GM12878 (cell line): ENCODE results near the gene TSC22D1. TPM values are rescaled to one million over a fixed set of nuclear protein-coding genes. Genes with fewer than 3 reads are reported as not detected.

Experiments used
- ATAC-seq: fragments of 200-7000 bp; cut with Tn5 transposase; 3 replicates; pipeline ENCODE4 v1.9.1; 2020; ENCODE audit warnings: mild to moderate bottlenecking, moderate library complexity
- BruUV-seq: library from RNA; stranded (reverse); fragments of 400-500 nt; replicated peaks from 2 replicates; lab custom pipeline; 2021; lab: Mats Ljungman, UMichigan
- CTCF ChIA-PET: fragments of 300-600 bp; sonication (Branson Sonifier 250); formaldehyde crosslinking; extraction: SDS; loops from one replicate; lab custom pipeline; 2021; ENCODE audit warnings: inconsistent platforms; lab: Yijun Ruan, JAX
- POLR2A ChIA-PET: fragments of 350-600 bp; formaldehyde crosslinking; extraction: SDS; loops from one replicate; lab custom pipeline; 2021; ENCODE audit warnings: inconsistent platforms; lab: Charles Lee
- RAD21 ChIA-PET: fragments of 300-600 bp; sonication (Branson Sonifier 250); formaldehyde crosslinking; loops from one replicate; lab custom pipeline; 2023; ENCODE audit warnings: antibody characterized with exemption; ENCODE audit not compliant: unreplicated experiment; lab: Charles Lee
- SMC1A ChIA-PET: fragments of 300-600 bp; sonication (Branson Sonifier 250); formaldehyde crosslinking; loops from one replicate; lab custom pipeline; 2023; ENCODE audit not compliant: unreplicated experiment, uncharacterized antibody; lab: Charles Lee
- DNase-seq: peaks from one replicate; pipeline ENCODE4 v3.0.0-alpha.2; 2011; ENCODE audit warnings: low read depth, low spot score
- FAIRE-seq: peaks from 3 replicates; lab custom pipeline; 2011; peaks lifted over from hg19 to GRCh38; lab: Jason Lieb, UNC
- H2AFZ ChIP-seq: 2 replicates; pipeline ENCODE4 v1.6.0; 2011; ENCODE audit warnings: low read depth, low read length, control low read depth; ENCODE audit not compliant: control insufficient read depth
- H3K27ac ChIP-seq: 2 replicates; pipeline ENCODE4 v1.5.1; 2011; ENCODE audit warnings: control low read depth; ENCODE audit not compliant: control insufficient read depth, insufficient read depth
- H3K27me3 ChIP-seq, 2 experiments: replicated peaks in 1 of 2; 2 replicates each; pipeline versions ENCODE4 v1.6.0 to v1.6.1; 2011; ENCODE audit warnings: low read length in 1 of 2; ENCODE audit not compliant: control insufficient read depth in 2 of 2, insufficient read depth in 2 of 2
- H3K36me3 ChIP-seq, 2 experiments: 2 replicates each; pipeline ENCODE4 v1.5.1; 2011; ENCODE audit warnings: low read length in 1 of 2; ENCODE audit not compliant: control insufficient read depth in 2 of 2, insufficient read depth in 2 of 2
- H3K4me1 ChIP-seq: 2 replicates; pipeline ENCODE4 v1.6.1; 2011; ENCODE audit warnings: mild to moderate bottlenecking, low read length, moderate library complexity, mixed read lengths; ENCODE audit not compliant: control insufficient read depth, insufficient read depth
- H3K4me2 ChIP-seq: 2 replicates; pipeline ENCODE4 v1.6.0; 2011; ENCODE audit warnings: control low read depth; ENCODE audit not compliant: control insufficient read depth, insufficient read depth
- H3K4me3 ChIP-seq: fragments of 200-600 bp; sonication (generic); 2 replicates; pipeline ENCODE4 v1.5.1; 2016
- H3K79me2 ChIP-seq: 2 replicates; pipeline ENCODE4 v1.6.0; 2011; ENCODE audit warnings: low read length; ENCODE audit not compliant: control insufficient read depth, insufficient read depth
- H3K9ac ChIP-seq: 2 replicates; pipeline ENCODE4 v1.8.0; 2011; ENCODE audit warnings: low read length, control low read depth, mixed read lengths; ENCODE audit not compliant: control insufficient read depth, insufficient read depth
- H3K9me3 ChIP-seq: replicated peaks from 3 replicates; pipeline ENCODE4 v1.5.1; 2011; ENCODE audit warnings: mild to moderate bottlenecking, low read length; ENCODE audit not compliant: control insufficient read depth, insufficient read depth
- H4K20me1 ChIP-seq: 2 replicates; pipeline ENCODE4 v1.6.0; 2011; ENCODE audit not compliant: control insufficient read depth, insufficient read depth
- BCL11A ChIP-seq: IDR thresholded peaks from 2 replicates; pipeline ENCODE4 v1.6.1; 2011; ENCODE audit warnings: low read depth, low read length
- BMI1 ChIP-seq: fragments of 450-650 bp; IDR thresholded peaks from 2 replicates; pipeline ENCODE4 v1.6.1; 2016; ENCODE audit warnings: mild to moderate bottlenecking, moderate library complexity, borderline replicate concordance
- CBFB ChIP-seq: IDR thresholded peaks from 2 replicates; pipeline ENCODE4 v1.6.1; 2016; ENCODE audit warnings: antibody characterized with exemption, low read depth
- CREB1 ChIP-seq: IDR thresholded peaks from 2 replicates; pipeline ENCODE4 v1.6.1; 2012; ENCODE audit warnings: low read depth, mild to moderate bottlenecking, inconsistent platforms
- HDGF ChIP-seq: fragments of 450-650 bp; IDR thresholded peaks from 2 replicates; pipeline ENCODE4 v1.6.1; 2016; ENCODE audit warnings: antibody characterized with exemption
- KAT2A ChIP-seq: conservative IDR thresholded peaks from 2 replicates; pipeline ENCODE4 v1.6.1; 2011; ENCODE audit warnings: low read depth, low read length; ENCODE audit not compliant: control insufficient read depth
- MLLT1 ChIP-seq: fragments of 450-650 bp; IDR thresholded peaks from 2 replicates; pipeline ENCODE4 v1.6.1; 2016; ENCODE audit warnings: mild to moderate bottlenecking
- MTA3 ChIP-seq: IDR thresholded peaks from 2 replicates; pipeline ENCODE4 v1.6.1; 2012; ENCODE audit warnings: low read length, inconsistent platforms, borderline replicate concordance
- NR2C2 ChIP-seq: IDR thresholded peaks from 2 replicates; pipeline ENCODE4 v1.6.1; 2011; ENCODE audit warnings: borderline replicate concordance, low read depth; ENCODE audit not compliant: control insufficient read depth, insufficient read length
- POU2F2 ChIP-seq: IDR thresholded peaks from 3 replicates; pipeline ENCODE4 v1.6.1; 2011; ENCODE audit warnings: low read depth, mild to moderate bottlenecking, low read length, borderline replicate concordance
- RAD21 ChIP-seq: IDR thresholded peaks from 2 replicates; pipeline ENCODE4 v1.6.1; 2011; ENCODE audit warnings: mild to moderate bottlenecking, low read depth, low read length, moderate library complexity; ENCODE audit not compliant: insufficient read depth
- RB1 ChIP-seq: fragments of 450-650 bp; formaldehyde crosslinking; IDR thresholded peaks from 2 replicates; pipeline ENCODE4 v1.6.1; 2017; ENCODE audit warnings: mild to moderate bottlenecking, borderline replicate concordance
- RBBP5 ChIP-seq: fragments of 200-600 bp; sonication (generic); conservative IDR thresholded peaks from 2 replicates; pipeline ENCODE4 v1.6.1; 2016
- SPI1 ChIP-seq: IDR thresholded peaks from 2 replicates; pipeline ENCODE4 v1.6.1; 2011; ENCODE audit warnings: low read depth, mild to moderate bottlenecking, low read length, moderate library complexity, borderline replicate concordance; ENCODE audit not compliant: insufficient read depth
- TCF12 ChIP-seq: IDR thresholded peaks from 2 replicates; pipeline ENCODE4 v1.6.1; 2011; ENCODE audit warnings: low read depth, mild to moderate bottlenecking, low read length
- ZNF217 ChIP-seq: fragments of 450-650 bp; IDR thresholded peaks from 2 replicates; pipeline ENCODE4 v1.6.1; 2017; ENCODE audit warnings: antibody characterized with exemption, mild to moderate bottlenecking
- WGBS: methylation state at CpG from one replicate; pipeline ENCODE4 v1.1.6; 2016; ENCODE audit warnings: low lambda C conversion rate; ENCODE audit not compliant: insufficient replicate concordance, insufficient coverage; ENCODE audit errors: missing lambda C conversion rate; 5-methylcytosine and 5-hydroxymethylcytosine counted together
- in situ Hi-C: fragments of 300-500 bp; cut with MboI; formaldehyde crosslinking; loops from 9 replicates; pipeline ENCODE4 v1.14.3; 2018; ENCODE audit warnings: mixed read lengths
- intact Hi-C: fragments of 100-400 bp; cut with micrococcal nuclease; formaldehyde crosslinking; loops from one replicate; pipeline ENCODE4 v1.14.2; 2022; ENCODE audit not compliant: unreplicated experiment
- polyA plus RNA-seq, 11 experiments: library from polyadenylated mRNA; depleted of rRNA in 4 of 11; unstranded in 6 of 11; stranded (reverse) in 5 of 11; fragments of >200 nt; fragmentation: Nextera tagmentation in 4 of 11; fragmentation: Illumina TruSeq in 1 of 11; extraction: Ambion mirVana in 4 of 11; extraction: Trizol in 1 of 11; gene quantifications; 1 replicate in 1 of 11; 2 replicates in 10 of 11; pipeline versions ENCODE4 v1.2.1 to v1.2.3, GENCODE V29; 2011 to 2016; ENCODE audit warnings: inconsistent platforms in 2 of 11, missing spikeins in 2 of 11, low read depth in 1 of 11
- total RNA-seq, 4 experiments: library from RNA; depleted of rRNA in 3 of 4; stranded (reverse); fragments of >200 nt in 3 of 4; fragmentation: Illumina TruSeq in 1 of 4; extraction: Trizol in 1 of 4; gene quantifications; 2 replicates each; pipeline versions ENCODE4 v1.2.1 to v1.2.3, GENCODE V29; 2013 to 2021
- TF ChIP-seq, protein P1 (sequence below): fragments of 150-350 bp; IDR thresholded peaks from 2 replicates; pipeline ENCODE4 v1.6.1; 2016; ENCODE audit warnings: low read depth, low read length
- TF ChIP-seq, protein P2 (sequence below): IDR thresholded peaks from 2 replicates; pipeline ENCODE4 v1.6.1; 2011; ENCODE audit warnings: borderline replicate concordance, low read depth, mild to moderate bottlenecking, moderate library complexity, low read length; ENCODE audit not compliant: insufficient read depth, poor library complexity, severe bottlenecking

Gene TSC22D1
- total and polyA plus RNA-seq, 10 of the 15 experiments (the other 5 are each of a cell fraction or from before 2014, with no cell fraction given), result 0.37 to 15.7 (median 7.5) TPM

- H3K36me3 ChIP-seq, result no peaks in the 10 kb centered on the region
- H3K27ac ChIP-seq, result no peak overlapping the region
- ChIA-PET SMC1A (no interaction called here), POLR2A (no interaction called here)
- no peak overlapping the region for H2AFZ ChIP-seq
- no peak overlapping the region for H3K4me2 ChIP-seq
- H3K4me3 ChIP-seq, result no peak overlapping the region
- ATAC-seq, result no peak
- FAIRE-seq, result no peak
- DNase-seq, result no peak
- no peaks in the 10 kb centered on the region for H3K9me3 ChIP-seq
- no peaks in the 10 kb centered on the region for H4K20me1 ChIP-seq
- no peaks in the 10 kb centered on the region for H3K79me2 ChIP-seq
- intact Hi-C loops, result no loop called here
- H3K9ac ChIP-seq, result no peak overlapping the region
- H3K27me3 ChIP-seq, result no peaks in the 10 kb centered on the region
- in situ Hi-C loops, result no loop called here
- TF ChIP-seq CBFB (no peak), MLLT1 (no peak), BCL11A (no peak), HDGF (no peak), CREB1 (no peak), RB1 (no peak), ZNF217 (no peak), RBBP5 (no peak), TCF12 (no peak), RAD21 (no peak), KAT2A (no peak), POU2F2 (no peak), SPI1 (no peak), BMI1 (no peak), MTA3 (no peak), NR2C2 (no peak)
- TF ChIP-seq, protein P1, sequence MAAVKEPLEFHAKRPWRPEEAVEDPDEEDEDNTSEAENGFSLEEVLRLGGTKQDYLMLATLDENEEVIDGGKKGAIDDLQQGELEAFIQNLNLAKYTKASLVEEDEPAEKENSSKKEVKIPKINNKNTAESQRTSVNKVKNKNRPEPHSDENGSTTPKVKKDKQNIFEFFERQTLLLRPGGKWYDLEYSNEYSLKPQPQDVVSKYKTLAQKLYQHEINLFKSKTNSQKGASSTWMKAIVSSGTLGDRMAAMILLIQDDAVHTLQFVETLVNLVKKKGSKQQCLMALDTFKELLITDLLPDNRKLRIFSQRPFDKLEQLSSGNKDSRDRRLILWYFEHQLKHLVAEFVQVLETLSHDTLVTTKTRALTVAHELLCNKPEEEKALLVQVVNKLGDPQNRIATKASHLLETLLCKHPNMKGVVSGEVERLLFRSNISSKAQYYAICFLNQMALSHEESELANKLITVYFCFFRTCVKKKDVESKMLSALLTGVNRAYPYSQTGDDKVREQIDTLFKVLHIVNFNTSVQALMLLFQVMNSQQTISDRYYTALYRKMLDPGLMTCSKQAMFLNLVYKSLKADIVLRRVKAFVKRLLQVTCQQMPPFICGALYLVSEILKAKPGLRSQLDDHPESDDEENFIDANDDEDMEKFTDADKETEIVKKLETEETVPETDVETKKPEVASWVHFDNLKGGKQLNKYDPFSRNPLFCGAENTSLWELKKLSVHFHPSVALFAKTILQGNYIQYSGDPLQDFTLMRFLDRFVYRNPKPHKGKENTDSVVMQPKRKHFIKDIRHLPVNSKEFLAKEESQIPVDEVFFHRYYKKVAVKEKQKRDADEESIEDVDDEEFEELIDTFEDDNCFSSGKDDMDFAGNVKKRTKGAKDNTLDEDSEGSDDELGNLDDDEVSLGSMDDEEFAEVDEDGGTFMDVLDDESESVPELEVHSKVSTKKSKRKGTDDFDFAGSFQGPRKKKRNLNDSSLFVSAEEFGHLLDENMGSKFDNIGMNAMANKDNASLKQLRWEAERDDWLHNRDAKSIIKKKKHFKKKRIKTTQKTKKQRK, result no peak
- TF ChIP-seq, protein P2, sequence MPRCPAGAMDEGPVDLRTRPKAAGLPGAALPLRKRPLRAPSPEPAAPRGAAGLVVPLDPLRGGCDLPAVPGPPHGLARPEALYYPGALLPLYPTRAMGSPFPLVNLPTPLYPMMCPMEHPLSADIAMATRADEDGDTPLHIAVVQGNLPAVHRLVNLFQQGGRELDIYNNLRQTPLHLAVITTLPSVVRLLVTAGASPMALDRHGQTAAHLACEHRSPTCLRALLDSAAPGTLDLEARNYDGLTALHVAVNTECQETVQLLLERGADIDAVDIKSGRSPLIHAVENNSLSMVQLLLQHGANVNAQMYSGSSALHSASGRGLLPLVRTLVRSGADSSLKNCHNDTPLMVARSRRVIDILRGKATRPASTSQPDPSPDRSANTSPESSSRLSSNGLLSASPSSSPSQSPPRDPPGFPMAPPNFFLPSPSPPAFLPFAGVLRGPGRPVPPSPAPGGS, result no peak
- TF ChIP-seq, all 136 proteins: peak for 0
- H3K4me1 ChIP-seq, result no peaks in the 10 kb centered on the region
- ChIA-PET CTCF (interaction anchor here (1.3 kb wide), 1 partner anchor 25 kb away, joined by 3 read pairs; no protein-coding TSS in a partner anchor), RAD21 (no interaction called here)
- no TSS peak for BruUV-seq
- WGBS, result 45% methylated on average over 4 of the region's 4 CpGs
Measured at GRCh38 chr13:44507639-44508038, 68.5 kb downstream of the TSC22D1 start.
